Epithelial cell of proximal tubule (primary cell): Measurements from ENCODE around the gene CISD2. TPM values are rescaled to one million over a fixed set of nuclear protein-coding genes. Genes with fewer than 3 reads are reported as not detected.

Source experiments
- DNase-seq: peaks from one replicate; pipeline ENCODE4 v3.0.0-alpha.2; 2011; ENCODE audit warnings: low read depth
- H3K4me3 ChIP-seq: 2 replicates; pipeline ENCODE4 v1.5.1; 2011; ENCODE audit warnings: low read depth, mild to moderate bottlenecking, low read length
- CTCF ChIP-seq: conservative IDR thresholded peaks from 2 replicates; pipeline ENCODE4 v1.5.1; 2012; ENCODE audit warnings: low read depth, mild to moderate bottlenecking, low read length
- total RNA-seq: library from RNA; depleted of rRNA; stranded (reverse); fragments of >200 nt; gene quantifications from 2 replicates; pipeline ENCODE4 v1.2.3, GENCODE V29; 2015

Gene CISD2
- total RNA-seq, 1 donor from 2014 or later = 29.9 TPM

DNA sequence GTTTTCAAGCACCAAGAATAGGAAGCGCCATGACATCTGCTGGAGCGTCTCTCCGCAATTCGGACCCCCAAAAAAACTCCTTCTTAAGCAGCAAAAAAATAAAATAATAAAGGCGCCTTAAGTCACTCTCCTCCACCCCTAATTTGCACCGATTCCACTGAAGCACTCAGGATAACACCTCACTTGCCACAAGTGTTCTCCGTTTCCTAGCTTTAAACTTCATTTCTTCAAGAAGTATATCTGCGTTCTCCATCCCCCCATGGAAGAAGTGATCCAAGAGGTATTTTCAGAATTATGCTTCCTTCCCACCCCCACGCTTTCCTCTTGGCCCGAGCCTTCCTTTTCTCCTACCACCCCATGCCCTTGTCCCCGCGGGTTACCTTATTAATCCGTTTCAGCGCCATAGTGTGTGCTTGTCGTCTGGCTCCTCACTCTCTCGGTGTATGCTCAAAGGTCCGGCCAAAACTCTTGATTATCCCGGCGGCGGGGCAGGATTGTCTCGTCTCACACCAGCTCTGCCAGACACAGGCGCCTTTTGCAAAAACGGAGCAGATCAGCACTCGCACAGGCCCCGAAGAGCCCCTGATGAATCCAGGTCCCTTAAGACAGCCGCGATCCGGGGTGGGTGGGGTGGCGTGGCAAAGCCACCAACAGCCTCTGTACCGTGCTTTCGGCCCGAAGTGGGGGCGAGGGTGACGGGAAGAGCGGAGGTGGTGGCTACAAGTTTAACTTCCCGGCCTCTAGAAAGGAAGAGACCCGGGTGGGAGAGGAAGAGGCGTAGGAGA is 42.5 kb upstream of the CISD2 start:
- no peak for TF ChIP-seq CTCF
- peak overlapping the region; percentile 92 for H3K4me3 ChIP-seq
- no peak for DNase-seq

GRCh38 chr4:102826890-102827673 is 41.7 kb upstream of the CISD2 start, which contains the start of gene UBE2D3:
TSS of gene UBE2D3 (minus strand) at chr4:102827551. CDS start at chr4:102826508, 1,043 bp downstream.
- TF ChIP-seq CTCF = peak; percentile 28
- H3K4me3 ChIP-seq = peak within 1 kb of the TSS; percentile 92
- DNase-seq = no peak

DNA sequence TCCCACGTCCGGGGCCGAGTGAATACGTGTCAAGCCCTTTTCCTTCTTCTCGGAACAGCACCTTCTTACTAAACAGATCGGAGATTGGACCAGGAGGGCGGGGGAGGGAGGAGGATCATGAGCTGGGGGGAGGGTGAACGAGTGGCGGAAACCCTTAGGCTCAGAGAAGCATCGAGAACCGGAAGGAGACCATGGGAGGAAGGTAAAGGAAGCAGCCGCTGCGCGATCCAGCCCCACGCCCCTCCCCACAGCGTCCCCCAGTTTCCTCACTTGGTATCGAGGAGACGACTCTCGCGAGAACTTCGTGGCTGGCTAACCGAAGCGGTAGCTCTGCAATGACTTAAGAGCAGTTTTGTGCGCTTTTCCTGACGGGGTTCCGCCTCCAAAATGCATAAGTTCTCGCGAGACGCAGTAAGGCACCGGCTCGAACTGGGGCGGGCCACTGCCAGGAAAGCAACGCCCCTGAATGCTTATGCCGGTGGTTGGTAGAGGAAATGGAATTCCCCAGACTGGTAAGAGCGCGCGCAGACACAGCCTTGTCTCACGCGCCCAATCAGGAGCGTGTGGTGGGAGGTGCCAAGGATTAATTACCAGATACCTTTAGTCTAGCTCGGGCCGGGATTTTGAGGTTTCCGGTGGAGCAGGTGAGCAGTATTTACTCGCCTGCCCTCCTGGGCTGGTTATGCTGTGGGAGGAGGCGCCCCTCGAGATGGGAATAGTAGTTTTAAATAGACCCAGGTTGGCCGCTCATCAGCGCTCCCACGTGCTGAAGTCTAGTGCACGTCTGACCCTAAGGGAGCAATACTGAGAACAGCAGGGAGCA is 40.9 kb upstream of the CISD2 start:
- H3K4me3 ChIP-seq = peak overlapping the region; percentile 92
- DNase-seq = peak; percentile 99
- no peak for TF ChIP-seq CTCF

- TF ChIP-seq CTCF = no peak
- H3K4me3 ChIP-seq = peak overlapping the region; percentile 92
- no peak for DNase-seq
These were observed 40.3 kb upstream of the CISD2 start for GRCh38 chr4:102828497-102828808.

DNA sequence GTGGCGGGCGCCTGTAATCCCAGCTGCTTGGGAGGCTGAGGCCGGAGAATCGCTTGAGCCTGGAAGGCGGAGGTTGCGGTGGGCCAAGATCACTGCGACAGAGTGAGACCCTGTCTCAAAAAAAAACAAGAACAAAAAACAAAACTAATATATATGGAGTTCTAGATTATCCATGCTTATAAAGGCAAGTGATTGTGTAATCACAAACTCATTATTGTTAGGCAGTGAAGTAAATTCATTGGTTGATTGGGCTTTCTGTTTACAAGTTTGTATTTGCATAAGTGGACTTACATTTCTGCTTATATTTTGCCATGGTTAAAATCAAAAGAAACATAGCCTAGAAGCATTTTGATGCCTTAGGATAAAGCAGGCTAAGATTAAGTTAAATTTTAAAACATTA is 39.0 kb upstream of the CISD2 start:
- DNase-seq = no peak
- no peak for TF ChIP-seq CTCF
- no peak overlapping the region for H3K4me3 ChIP-seq

GRCh38 chr4:102832105-102832504 is 36.7 kb upstream of the CISD2 start:
- H3K4me3 ChIP-seq = no peak overlapping the region
- DNase-seq = no peak
- TF ChIP-seq CTCF = no peak
